Measurements from ENCODE around the gene BTG1.

Gene BTG1

GRCh38 chr12:92155733-92156132 is 10.1 kb upstream of the BTG1 start:
- no peak overlapping the region for H3K4me2 ChIP-seq
- H3K4me3 ChIP-seq: no peak overlapping the region
- no peak overlapping the region for H3K27ac ChIP-seq
- TF ChIP-seq Cebpa-rat (IDR thresholded peaks at IDR 0.05): no peak
- no peaks in the 10 kb centered on the region; the same call in 1 of the 2 replicates for H3K9me3 ChIP-seq
- H3K9ac ChIP-seq: no peak overlapping the region
- no peaks in the 10 kb centered on the region for H3K27me3 ChIP-seq
- no peaks in the 10 kb centered on the region for H3K36me3 ChIP-seq
- no peaks in the 10 kb centered on the region for H4K20me1 ChIP-seq
- peaks cover 38% of the 10 kb centered on the region for H3K4me1 ChIP-seq

DNA sequence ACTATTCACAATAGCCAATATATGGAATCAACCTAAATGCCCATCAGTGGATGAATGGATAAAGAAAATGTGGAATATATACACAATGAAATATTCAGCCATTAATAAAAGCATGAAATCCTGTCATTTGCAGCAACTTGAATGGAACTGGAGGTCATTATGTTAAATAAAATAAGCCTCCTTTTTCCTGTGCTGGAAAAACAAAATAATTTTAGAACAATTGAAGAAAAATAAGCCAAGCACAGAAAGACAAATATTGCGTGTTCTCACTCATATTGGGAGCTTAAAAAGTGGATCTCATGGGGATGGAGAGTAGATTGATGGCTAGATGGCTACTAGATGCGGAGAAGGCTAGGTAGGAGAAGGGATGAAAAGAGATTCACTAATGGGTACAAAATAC is 6.3 kb upstream of the BTG1 start:
- no peak overlapping the region for H3K4me3 ChIP-seq
- no peak overlapping the region for H3K4me2 ChIP-seq
- no peak for TF ChIP-seq Cebpa-rat (IDR thresholded peaks at IDR 0.05)
- H3K9ac ChIP-seq: no peak overlapping the region
- H3K27ac ChIP-seq: no peak overlapping the region
- H3K4me1 ChIP-seq: peaks cover 38% of the 10 kb centered on the region
- H3K9me3 ChIP-seq: no peaks in the 10 kb centered on the region; the same call in 1 of the 2 replicates
- no peaks in the 10 kb centered on the region for H3K36me3 ChIP-seq
- no peaks in the 10 kb centered on the region for H4K20me1 ChIP-seq
- no peaks in the 10 kb centered on the region for H3K27me3 ChIP-seq

DNA sequence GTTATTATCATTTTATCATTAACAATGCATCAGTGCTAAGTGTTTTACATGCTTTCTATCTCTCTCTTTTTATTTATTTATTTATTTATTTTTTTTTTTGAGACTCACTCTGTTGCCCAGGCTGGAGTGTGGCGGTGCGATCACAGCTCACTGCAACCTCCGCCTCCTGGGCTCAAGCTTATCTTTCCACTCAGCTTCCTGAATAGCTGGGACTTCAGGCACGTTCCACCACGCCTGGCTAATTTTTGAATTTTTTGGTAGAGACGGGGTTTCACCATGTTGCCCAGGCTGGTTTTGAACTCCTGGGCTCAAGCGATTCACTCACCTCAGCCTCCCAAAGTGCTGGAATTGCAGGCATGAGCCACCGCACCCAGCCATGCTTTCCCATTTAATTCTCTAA is 3.9 kb upstream of the BTG1 start:
- Histone ChIP-seq H3K4me1 (peaks cover 35% of the 10 kb centered on the region), H3K27me3 (no peaks in the 10 kb centered on the region), H4K20me1 (peaks cover 10% of the 10 kb centered on the region), H3K9me3 (no peaks in the 10 kb centered on the region; the same call in 1 of the 2 replicates), H3K9ac (no peak overlapping the region), H3K36me3 (no peaks in the 10 kb centered on the region), H3K4me3 (no peak overlapping the region), H3K4me2 (peak overlapping the region; percentile 55), H3K27ac (peak overlapping the region; percentile 49; the same call in 1 of the 2 replicates)
- TF ChIP-seq Cebpa-rat (IDR thresholded peaks at IDR 0.05): no peak

- no peaks in the 10 kb centered on the region; the same call in 1 of the 2 replicates for H3K9me3 ChIP-seq
- H3K4me1 ChIP-seq: peaks cover 46% of the 10 kb centered on the region
- H3K4me2 ChIP-seq: peak overlapping the region; percentile 80
- H3K4me3 ChIP-seq: peak overlapping the region; percentile 77
- H3K9ac ChIP-seq: peak overlapping the region; percentile 89
- H3K27me3 ChIP-seq: no peaks in the 10 kb centered on the region
- TF ChIP-seq Cebpa-rat (IDR thresholded peaks at IDR 0.05): no peak
- peaks cover 31% of the 10 kb centered on the region for H4K20me1 ChIP-seq
- H3K27ac ChIP-seq: peak overlapping the region; percentile 86
- peaks cover 14% of the 10 kb centered on the region for H3K36me3 ChIP-seq
These were observed 1.8 kb upstream of the BTG1 start for GRCh38 chr12:92147491-92147890.

- peaks cover 17% of the 10 kb centered on the region for H3K36me3 ChIP-seq
- peak overlapping the region; percentile 77 for H3K4me3 ChIP-seq
- no peaks in the 10 kb centered on the region for H3K27me3 ChIP-seq
- H3K9me3 ChIP-seq: no peaks in the 10 kb centered on the region; the same call in 1 of the 2 replicates
- H3K4me2 ChIP-seq: peak overlapping the region; percentile 80
- H4K20me1 ChIP-seq: peaks cover 39% of the 10 kb centered on the region
- H3K27ac ChIP-seq: peak overlapping the region; percentile 86
- TF ChIP-seq Cebpa-rat (IDR thresholded peaks at IDR 0.05): no peak
- peaks cover 48% of the 10 kb centered on the region for H3K4me1 ChIP-seq
- peak overlapping the region; percentile 89 for H3K9ac ChIP-seq
These were observed 1.0 kb upstream of the BTG1 start for GRCh38 chr12:92146497-92147224.

DNA sequence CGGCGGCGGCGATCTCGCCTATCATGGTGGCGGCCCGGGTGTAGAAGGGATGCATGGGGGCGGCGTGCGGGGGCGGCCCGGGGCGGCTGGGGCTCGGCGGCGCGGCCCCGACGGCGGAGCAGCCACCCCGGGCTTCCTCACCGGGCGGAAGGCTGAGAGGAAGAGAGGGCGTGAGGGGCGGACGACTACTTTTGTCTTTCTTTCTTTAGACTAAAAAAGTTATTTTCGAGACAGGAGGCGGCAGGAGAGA is 240 bp downstream of the BTG1 start:
- no peaks in the 10 kb centered on the region for H3K9me3 ChIP-seq
- peak overlapping the region; percentile 100 for H3K4me3 ChIP-seq
- peaks cover 52% of the 10 kb centered on the region for H4K20me1 ChIP-seq
- H3K4me2 ChIP-seq: peak overlapping the region; percentile 92
- peak overlapping the region; percentile 97 for H3K27ac ChIP-seq
- peaks cover 57% of the 10 kb centered on the region for H3K4me1 ChIP-seq
- H3K36me3 ChIP-seq: peaks cover 26% of the 10 kb centered on the region
- H3K27me3 ChIP-seq: no peaks in the 10 kb centered on the region
- no peak for TF ChIP-seq Cebpa-rat (IDR thresholded peaks at IDR 0.05)
- H3K9ac ChIP-seq: peak overlapping the region; percentile 99

- Histone ChIP-seq H3K4me3 (peak overlapping the region; percentile 100), H3K4me1 (peaks cover 59% of the 10 kb centered on the region), H3K9me3 (no peaks in the 10 kb centered on the region), H3K9ac (peak overlapping the region; percentile 99), H3K4me2 (peak overlapping the region; percentile 92), H3K36me3 (peaks cover 28% of the 10 kb centered on the region), H3K27ac (peak overlapping the region; percentile 97), H3K27me3 (no peaks in the 10 kb centered on the region), H4K20me1 (peaks cover 58% of the 10 kb centered on the region)
- no peak for TF ChIP-seq Cebpa-rat (IDR thresholded peaks at IDR 0.05)
These were observed 790 bp downstream of the BTG1 start for GRCh38 chr12:92144631-92145480.

- H3K27ac ChIP-seq: peak overlapping the region; percentile 97
- H3K4me1 ChIP-seq: peaks cover 59% of the 10 kb centered on the region
- H3K9me3 ChIP-seq: no peaks in the 10 kb centered on the region
- peaks cover 34% of the 10 kb centered on the region for H3K36me3 ChIP-seq
- H3K9ac ChIP-seq: peak overlapping the region; percentile 99
- H3K4me3 ChIP-seq: peak overlapping the region; percentile 100
- no peak for TF ChIP-seq Cebpa-rat (IDR thresholded peaks at IDR 0.05)
- peaks cover 67% of the 10 kb centered on the region for H4K20me1 ChIP-seq
- H3K27me3 ChIP-seq: no peaks in the 10 kb centered on the region
- H3K4me2 ChIP-seq: peak overlapping the region; percentile 92
These were observed 1.7 kb downstream of the BTG1 start for GRCh38 chr12:92143686-92144630.

DNA sequence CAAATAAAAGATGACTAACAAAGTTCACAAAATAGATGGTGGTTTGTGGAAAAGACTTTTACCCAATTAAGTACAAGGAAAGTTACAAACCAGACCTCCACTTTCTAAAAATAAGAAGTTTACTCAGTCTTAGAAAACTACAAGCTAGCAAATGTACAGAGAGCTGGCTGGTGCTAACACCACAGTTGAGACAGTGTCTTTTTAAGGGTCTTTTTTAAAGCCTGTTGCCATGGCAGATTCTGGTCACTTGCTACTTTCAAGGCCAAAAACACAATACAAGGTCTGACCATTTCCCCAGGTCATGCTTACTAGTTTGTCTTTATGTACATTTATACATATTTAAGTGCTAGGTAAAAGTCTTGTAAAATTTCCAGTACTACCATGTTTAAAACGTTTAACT is 2.4 kb downstream of the BTG1 start:
- H3K27ac ChIP-seq: peak overlapping the region; percentile 29; the same call in 1 of the 2 replicates
- H3K36me3 ChIP-seq: peaks cover 40% of the 10 kb centered on the region
- no peaks in the 10 kb centered on the region for H3K9me3 ChIP-seq
- TF ChIP-seq Cebpa-rat (IDR thresholded peaks at IDR 0.05): no peak
- H3K9ac ChIP-seq: peak overlapping the region; percentile 99
- peaks cover 74% of the 10 kb centered on the region for H4K20me1 ChIP-seq
- H3K4me3 ChIP-seq: peak overlapping the region; percentile 100
- H3K4me1 ChIP-seq: peaks cover 59% of the 10 kb centered on the region
- H3K4me2 ChIP-seq: peak overlapping the region; percentile 92
- no peaks in the 10 kb centered on the region for H3K27me3 ChIP-seq

Data from BLaER1 (cell line).